Panc1 (cell line): Measurements from ENCODE around the gene PXDN. TPM values are rescaled to one million over a fixed set of nuclear protein-coding genes. Genes with fewer than 3 reads are reported as not detected.

Experiments
- ATAC-seq: fragments of 200-7000 bp; cut with Tn5 transposase; 2 replicates; pipeline ENCODE4 v1.9.1; 2020; ENCODE audit warnings: mild to moderate bottlenecking, moderate library complexity
- BruUV-seq: library from RNA; stranded (reverse); fragments of 400-500 nt; replicated peaks from 2 replicates; lab custom pipeline; 2021; lab: Mats Ljungman, UMichigan
- CTCF ChIA-PET: fragments of 300-600 bp; sonication (Branson Sonifier 250); formaldehyde crosslinking; loops from one replicate; lab custom pipeline; 2022; ENCODE audit warnings: antibody characterized with exemption; lab: Charles Lee
- POLR2A ChIA-PET: fragments of 300-600 bp; sonication (Branson Sonifier 250); formaldehyde crosslinking; loops from one replicate; lab custom pipeline; 2022; ENCODE audit warnings: antibody characterized with exemption; lab: Charles Lee
- DNase-seq: peaks from one replicate; pipeline ENCODE4 v3.0.0-alpha.2; 2010; ENCODE audit warnings: low read depth, low spot score
- H3K27ac ChIP-seq: 2 replicates; pipeline ENCODE4 v1.5.1; 2011; ENCODE audit warnings: mild to moderate bottlenecking, low read length, inconsistent platforms
- H3K27me3 ChIP-seq: fragments of 200-500 bp; sonication (Bioruptor generic); 2 replicates; pipeline ENCODE4 v1.6.0; 2014; ENCODE audit warnings: low read length, inconsistent platforms; ENCODE audit not compliant: control insufficient read depth, insufficient read depth
- H3K36me3 ChIP-seq: fragments of 200-500 bp; sonication (Bioruptor generic); 2 replicates; pipeline ENCODE4 v1.5.1; 2014; ENCODE audit warnings: inconsistent platforms, mild to moderate bottlenecking, low read length, moderate library complexity; ENCODE audit not compliant: control insufficient read depth, insufficient read depth
- H3K4me1 ChIP-seq: 2 replicates; pipeline ENCODE4 v1.5.1; 2011; ENCODE audit warnings: inconsistent platforms, mild to moderate bottlenecking, low read length, moderate library complexity; ENCODE audit not compliant: control insufficient read depth, insufficient read depth
- H3K4me3 ChIP-seq, 2 experiments: 2 replicates each; pipeline ENCODE4 v1.5.1; 2011 to 2012; ENCODE audit warnings: low read depth in 2 of 2, low read length in 2 of 2, mild to moderate bottlenecking in 2 of 2, inconsistent platforms in 1 of 2, moderate library complexity in 1 of 2
- H3K9me3 ChIP-seq: fragments of 200-500 bp; sonication (Bioruptor generic); 2 replicates; pipeline ENCODE4 v1.5.1; 2014; ENCODE audit warnings: low read depth, mild to moderate bottlenecking, inconsistent platforms, low read length, moderate library complexity; ENCODE audit not compliant: control insufficient read depth, insufficient read depth
- POLR2AphosphoS5 ChIP-seq: IDR thresholded peaks from 2 replicates; pipeline ENCODE4 v1.6.1; 2012; ENCODE audit warnings: mild to moderate bottlenecking, low read depth, low read length, moderate library complexity
- REST ChIP-seq, 2 experiments: IDR thresholded peaks; 2 replicates each; pipeline ENCODE4 v1.6.1; 2011 to 2012; ENCODE audit warnings: low read depth in 2 of 2, control low read depth in 1 of 2, low read length in 1 of 2, mild to moderate bottlenecking in 1 of 2, moderate library complexity in 1 of 2; ENCODE audit not compliant: insufficient read depth in 1 of 2
- SIN3A ChIP-seq: IDR thresholded peaks from 2 replicates; pipeline ENCODE4 v1.6.1; 2012; ENCODE audit warnings: low read depth, mild to moderate bottlenecking, low read length, moderate library complexity, borderline replicate concordance; ENCODE audit not compliant: insufficient read depth
- TCF7L2 ChIP-seq: IDR thresholded peaks from 2 replicates; pipeline ENCODE4 v1.6.1; 2011; ENCODE audit warnings: mild to moderate bottlenecking, low read depth, low read length, inconsistent platforms
- in situ Hi-C: cut with HindIII; loops from 2 replicates; pipeline ENCODE4 v1.10.0; 2016; ENCODE audit warnings: low sequenced_read_pairs, low pct_unique_long_range_greater_than_20kb
- intact Hi-C: fragments of 100-400 bp; cut with micrococcal nuclease; formaldehyde crosslinking; loops from one replicate; pipeline ENCODE4 v1.10.0; 2022; ENCODE audit not compliant: unreplicated experiment
- total RNA-seq: library from RNA; stranded (reverse); gene quantifications from one replicate; pipeline ENCODE4 v1.2.1, GENCODE V29; 2021; ENCODE audit not compliant: unreplicated experiment
- TF ChIP-seq, protein P1 (sequence below): fragments of 450-650 bp; IDR thresholded peaks from 2 replicates; pipeline ENCODE4 v1.5.1; 2017; ENCODE audit warnings: mild to moderate bottlenecking

The PXDN gene
- total RNA-seq, 1 experiment from 2014 or later: 2.5 TPM

GRCh38 chr2:1655461-1655860 lies 88.9 kb downstream of the PXDN start:
- BruUV-seq: no TSS peak
- H3K4me3 ChIP-seq: no peak overlapping the region
- no peaks in the 10 kb centered on the region for H3K27me3 ChIP-seq
- intact Hi-C loops (no loop called here), in situ Hi-C loops (no loop called here)
- H3K9me3 ChIP-seq: no peaks in the 10 kb centered on the region
- no peak for TF ChIP-seq SIN3A
- TF ChIP-seq, protein P1, sequence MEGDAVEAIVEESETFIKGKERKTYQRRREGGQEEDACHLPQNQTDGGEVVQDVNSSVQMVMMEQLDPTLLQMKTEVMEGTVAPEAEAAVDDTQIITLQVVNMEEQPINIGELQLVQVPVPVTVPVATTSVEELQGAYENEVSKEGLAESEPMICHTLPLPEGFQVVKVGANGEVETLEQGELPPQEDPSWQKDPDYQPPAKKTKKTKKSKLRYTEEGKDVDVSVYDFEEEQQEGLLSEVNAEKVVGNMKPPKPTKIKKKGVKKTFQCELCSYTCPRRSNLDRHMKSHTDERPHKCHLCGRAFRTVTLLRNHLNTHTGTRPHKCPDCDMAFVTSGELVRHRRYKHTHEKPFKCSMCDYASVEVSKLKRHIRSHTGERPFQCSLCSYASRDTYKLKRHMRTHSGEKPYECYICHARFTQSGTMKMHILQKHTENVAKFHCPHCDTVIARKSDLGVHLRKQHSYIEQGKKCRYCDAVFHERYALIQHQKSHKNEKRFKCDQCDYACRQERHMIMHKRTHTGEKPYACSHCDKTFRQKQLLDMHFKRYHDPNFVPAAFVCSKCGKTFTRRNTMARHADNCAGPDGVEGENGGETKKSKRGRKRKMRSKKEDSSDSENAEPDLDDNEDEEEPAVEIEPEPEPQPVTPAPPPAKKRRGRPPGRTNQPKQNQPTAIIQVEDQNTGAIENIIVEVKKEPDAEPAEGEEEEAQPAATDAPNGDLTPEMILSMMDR: no peak
- TF ChIP-seq REST (IDR thresholded peaks at IDR 0.05; ENCODE audit: insufficient read depth in 1 of 2, low read depth in 2 of 2, low read length in 1 of 2): no peak
- no peak for TF ChIP-seq POLR2AphosphoS5
- TF ChIP-seq TCF7L2: no peak
- DNase-seq (no peak), ATAC-seq (no peak)
- H3K36me3 ChIP-seq: no peaks in the 10 kb centered on the region
- peak overlapping the region; percentile 1 for H3K27ac ChIP-seq
- CTCF ChIA-PET: no interaction called here
- H3K4me1 ChIP-seq: peaks cover 21% of the 10 kb centered on the region
- POLR2A ChIA-PET: no interaction called here

DNA sequence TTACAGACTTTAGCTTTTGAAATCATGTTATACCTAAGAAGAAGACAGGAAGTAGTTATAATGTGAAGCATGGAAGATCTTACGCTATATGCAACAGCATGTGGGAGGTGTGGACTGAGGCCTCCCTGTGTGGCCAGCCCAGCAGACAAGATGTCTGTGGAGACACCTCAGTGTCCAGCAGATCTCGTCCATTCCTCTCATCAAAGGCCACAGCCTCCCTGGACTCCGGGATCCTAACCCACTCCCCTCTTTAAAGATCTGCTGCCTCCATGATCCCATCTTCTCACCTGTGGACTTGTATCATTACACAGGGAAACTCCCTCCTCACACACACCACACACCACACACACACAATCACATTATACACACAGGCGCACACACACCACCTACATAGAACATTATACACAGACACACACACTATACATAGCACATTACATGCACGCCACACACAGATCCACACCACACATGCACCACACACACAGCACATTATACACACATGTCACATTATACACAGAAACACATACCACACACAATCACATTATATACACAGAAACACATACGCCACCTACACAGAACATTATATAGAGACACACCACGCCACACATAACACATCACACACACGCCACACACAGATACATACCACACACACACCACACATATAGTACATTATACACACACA lies 89.5 kb downstream of the PXDN start:
- ATAC-seq (no peak), DNase-seq (no peak)
- peaks cover 21% of the 10 kb centered on the region for H3K4me1 ChIP-seq
- no peaks in the 10 kb centered on the region for H3K36me3 ChIP-seq
- no peaks in the 10 kb centered on the region for H3K27me3 ChIP-seq
- in situ Hi-C loops: no loop called here
- H3K9me3 ChIP-seq: no peaks in the 10 kb centered on the region
- H3K4me3 ChIP-seq: no peak overlapping the region
- ChIA-PET POLR2A (no interaction called here), CTCF (no interaction called here)
- H3K27ac ChIP-seq: peak overlapping the region; percentile 1
- TF ChIP-seq SIN3A: no peak
- intact Hi-C loops: no loop called here
- BruUV-seq: no TSS peak

GRCh38 chr2:1653956-1654695 lies 90.2 kb downstream of the PXDN start:
- no TSS peak for BruUV-seq
- Histone ChIP-seq H3K9me3 (no peaks in the 10 kb centered on the region), H3K4me3 (no peak overlapping the region), H3K27me3 (no peaks in the 10 kb centered on the region), H3K4me1 (peaks cover 21% of the 10 kb centered on the region), H3K27ac (peak overlapping the region; percentile 84), H3K36me3 (no peaks in the 10 kb centered on the region)
- POLR2A ChIA-PET: no interaction called here
- DNase-seq (no peak), ATAC-seq (no peak)
- in situ Hi-C loops (no loop called here), intact Hi-C loops (no loop called here)
- CTCF ChIA-PET: no interaction called here
- TF ChIP-seq, protein P1: no peak
- no peak for TF ChIP-seq POLR2AphosphoS5
- no peak for TF ChIP-seq TCF7L2
- TF ChIP-seq REST (IDR thresholded peaks at IDR 0.05; ENCODE audit: insufficient read depth in 1 of 2, low read depth in 2 of 2, low read length in 1 of 2): no peak
- no peak for TF ChIP-seq SIN3A
